ENCODE measurements around the gene RGS9.

Gene RGS9

GRCh38 chr17:65123757-65124675, 13.2 kb upstream of the RGS9 start:
- TF ChIP-seq, protein P1, sequence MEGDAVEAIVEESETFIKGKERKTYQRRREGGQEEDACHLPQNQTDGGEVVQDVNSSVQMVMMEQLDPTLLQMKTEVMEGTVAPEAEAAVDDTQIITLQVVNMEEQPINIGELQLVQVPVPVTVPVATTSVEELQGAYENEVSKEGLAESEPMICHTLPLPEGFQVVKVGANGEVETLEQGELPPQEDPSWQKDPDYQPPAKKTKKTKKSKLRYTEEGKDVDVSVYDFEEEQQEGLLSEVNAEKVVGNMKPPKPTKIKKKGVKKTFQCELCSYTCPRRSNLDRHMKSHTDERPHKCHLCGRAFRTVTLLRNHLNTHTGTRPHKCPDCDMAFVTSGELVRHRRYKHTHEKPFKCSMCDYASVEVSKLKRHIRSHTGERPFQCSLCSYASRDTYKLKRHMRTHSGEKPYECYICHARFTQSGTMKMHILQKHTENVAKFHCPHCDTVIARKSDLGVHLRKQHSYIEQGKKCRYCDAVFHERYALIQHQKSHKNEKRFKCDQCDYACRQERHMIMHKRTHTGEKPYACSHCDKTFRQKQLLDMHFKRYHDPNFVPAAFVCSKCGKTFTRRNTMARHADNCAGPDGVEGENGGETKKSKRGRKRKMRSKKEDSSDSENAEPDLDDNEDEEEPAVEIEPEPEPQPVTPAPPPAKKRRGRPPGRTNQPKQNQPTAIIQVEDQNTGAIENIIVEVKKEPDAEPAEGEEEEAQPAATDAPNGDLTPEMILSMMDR (IDR thresholded peaks at IDR 0.05; ENCODE audit: insufficient read depth, low read depth, low read length, missing control alignments): no peak
- DNase-seq (ENCODE audit: low read depth): no peak
- peak overlapping the region; percentile 73 for H3K4me3 ChIP-seq (ENCODE audit: low read depth, low read length)

DNA sequence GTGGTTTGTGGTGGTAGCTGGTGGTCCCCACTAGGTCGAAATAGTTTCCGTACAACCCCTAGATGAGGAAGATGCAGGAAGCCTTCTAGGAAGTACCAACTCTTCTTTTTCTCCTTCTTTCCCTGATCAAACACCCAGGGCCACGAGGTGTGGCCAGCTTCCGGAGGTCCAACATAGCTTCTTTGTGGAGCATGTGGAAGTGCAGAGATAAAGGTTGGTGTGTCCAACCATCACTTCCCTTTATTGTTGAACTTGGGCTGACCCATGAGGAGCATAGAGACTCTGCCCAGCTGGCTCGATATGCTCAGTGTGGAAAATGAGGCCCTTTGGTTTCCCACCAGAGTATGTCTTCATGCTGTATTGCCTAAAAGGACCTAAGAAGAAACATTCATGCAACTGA, 6.3 kb upstream of the RGS9 start:
- no peak overlapping the region for H3K4me3 ChIP-seq (ENCODE audit: low read depth, low read length)
- no peak for DNase-seq (ENCODE audit: low read depth)
- TF ChIP-seq, protein P1 (IDR thresholded peaks at IDR 0.05; ENCODE audit: insufficient read depth, low read depth, low read length, missing control alignments): no peak

GRCh38 chr17:65131240-65131639, 5.9 kb upstream of the RGS9 start:
- no peak overlapping the region for H3K4me3 ChIP-seq (ENCODE audit: low read depth, low read length)
- DNase-seq (ENCODE audit: low read depth): no peak

DNA sequence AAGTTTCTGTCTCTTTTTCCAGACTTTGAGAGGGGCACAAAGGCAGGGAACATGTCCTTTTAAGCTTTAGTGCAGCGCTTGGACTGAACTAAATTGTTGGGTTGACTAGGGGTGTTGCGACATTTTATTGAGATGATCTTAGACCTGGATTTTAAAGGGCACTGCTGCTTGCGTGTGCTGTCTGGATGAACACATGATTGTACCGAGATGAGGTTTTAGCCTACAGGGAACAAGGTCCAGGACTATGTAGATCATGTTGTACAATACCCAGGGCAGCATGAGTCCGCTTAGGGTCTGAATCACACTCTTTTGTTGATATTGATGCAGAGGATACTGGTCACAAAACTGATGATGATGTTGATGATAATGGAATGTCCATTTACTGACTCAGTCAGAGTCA, 5.2 kb upstream of the RGS9 start:
- TF ChIP-seq, protein P1 (IDR thresholded peaks at IDR 0.05; ENCODE audit: insufficient read depth, low read depth, low read length, missing control alignments): no peak
- no peak overlapping the region for H3K4me3 ChIP-seq (ENCODE audit: low read depth, low read length)
- DNase-seq (ENCODE audit: low read depth): no peak

More at GRCh38 chr17:65131240-65131639, 5.9 kb upstream of the RGS9 start:
- TF ChIP-seq, protein P1 (IDR thresholded peaks at IDR 0.05; ENCODE audit: insufficient read depth, low read depth, low read length, missing control alignments): no peak

DNA sequence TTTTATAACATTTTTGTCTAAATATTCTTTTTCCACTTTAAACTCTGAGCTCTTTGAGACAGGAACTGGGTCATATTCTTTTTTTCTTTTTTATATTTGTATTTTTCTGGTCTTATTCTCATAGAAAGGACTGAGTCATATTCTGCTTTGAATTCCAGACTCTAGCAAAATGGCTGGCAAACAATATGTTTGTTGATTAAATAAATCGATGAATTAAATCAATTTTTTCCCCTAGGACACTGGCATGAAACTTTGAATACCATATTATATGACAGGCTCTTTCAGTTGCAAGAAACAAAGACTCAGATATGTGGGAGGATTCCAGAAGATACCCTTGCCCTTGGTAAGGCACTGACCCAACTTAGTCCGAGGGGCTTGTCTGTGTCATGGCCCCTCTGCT, 3.1 kb upstream of the RGS9 start:
- TF ChIP-seq, protein P1 (IDR thresholded peaks at IDR 0.05; ENCODE audit: insufficient read depth, low read depth, low read length, missing control alignments): no peak
- H3K4me3 ChIP-seq (ENCODE audit: low read depth, low read length): no peak overlapping the region
- DNase-seq (ENCODE audit: low read depth): no peak

GRCh38 chr17:65139101-65139764, 2.1 kb downstream of the RGS9 start:
- TF ChIP-seq, protein P1 (IDR thresholded peaks at IDR 0.05; ENCODE audit: insufficient read depth, low read depth, low read length, missing control alignments): no peak
- DNase-seq (ENCODE audit: low read depth): no peak
- H3K4me3 ChIP-seq (ENCODE audit: low read depth, low read length): no peak overlapping the region

Measured in GM12865 (cell line).